Loucy (cell line): ENCODE data around the gene SPEM1.

Experiments used
- H2AFZ ChIP-seq: fragments of 200-600 bp; sonication (generic); 2 replicates; pipeline ENCODE4 v1.6.0; 2016; ENCODE audit warnings: antibody characterized with exemption, mild to moderate bottlenecking, low read length, moderate library complexity
- H3F3A ChIP-seq: fragments of 200-600 bp; 2 replicates; pipeline ENCODE4 v1.6.0; 2016; ENCODE audit warnings: antibody characterized with exemption, low read depth, mild to moderate bottlenecking
- H3K27me3 ChIP-seq: fragments of 200-600 bp; sonication (generic); 2 replicates; pipeline ENCODE4 v1.6.1; 2014; ENCODE audit warnings: low read length, mild to moderate bottlenecking; ENCODE audit not compliant: insufficient read depth, poor library complexity, severe bottlenecking
- H3K36me3 ChIP-seq: fragments of 200-600 bp; sonication (generic); 2 replicates; pipeline ENCODE4 v1.6.1; 2016; ENCODE audit warnings: low read length; ENCODE audit not compliant: insufficient read depth
- H3K4me1 ChIP-seq: fragments of 200-600 bp; sonication (generic); 2 replicates; pipeline ENCODE4 v1.5.1; 2014; ENCODE audit warnings: low read length, mild to moderate bottlenecking; ENCODE audit not compliant: insufficient read depth, poor library complexity, severe bottlenecking
- H3K4me2 ChIP-seq: fragments of 200-600 bp; sonication (generic); 2 replicates; pipeline ENCODE4 v1.6.0; 2014; ENCODE audit warnings: antibody characterized with exemption, low read length, low read depth, mild to moderate bottlenecking; ENCODE audit not compliant: poor library complexity, severe bottlenecking
- H3K4me3 ChIP-seq: fragments of 200-600 bp; sonication (generic); 2 replicates; pipeline ENCODE4 v1.5.1; 2014; ENCODE audit warnings: low read length, mild to moderate bottlenecking, mixed read lengths; ENCODE audit not compliant: poor library complexity, severe bottlenecking
- H3K79me2 ChIP-seq: fragments of 200-600 bp; sonication (generic); 2 replicates; pipeline ENCODE4 v1.6.1; 2014; ENCODE audit warnings: low read length; ENCODE audit not compliant: insufficient read depth
- H3K9ac ChIP-seq: fragments of 200-600 bp; sonication (generic); 2 replicates; pipeline ENCODE4 v1.6.0; 2014; ENCODE audit warnings: mild to moderate bottlenecking, low read depth, low read length, moderate library complexity; ENCODE audit not compliant: poor library complexity, severe bottlenecking
- H3K9me2 ChIP-seq: fragments of 200-600 bp; sonication (generic); replicated peaks from 2 replicates; pipeline ENCODE4 v1.6.1; 2016; ENCODE audit warnings: low read depth, low read length, mixed read lengths
- H3K9me3 ChIP-seq: fragments of 200-600 bp; sonication (generic); 2 replicates; pipeline ENCODE4 v1.6.1; 2014; ENCODE audit warnings: mild to moderate bottlenecking, antibody characterized with exemption, low read length, low read depth; ENCODE audit not compliant: insufficient read depth
- H4K20me1 ChIP-seq: fragments of 200-600 bp; sonication (generic); 2 replicates; pipeline ENCODE4 v1.6.0; 2014; ENCODE audit warnings: antibody characterized with exemption, low read length, mild to moderate bottlenecking; ENCODE audit not compliant: insufficient read depth, poor library complexity, severe bottlenecking
- EZH2phosphoT487 ChIP-seq: fragments of 200-600 bp; IDR thresholded peaks from 2 replicates; pipeline ENCODE4 v1.6.1; 2018; ENCODE audit warnings: antibody characterized with exemption, mild to moderate bottlenecking, moderate library complexity, borderline replicate concordance
- TF ChIP-seq, protein P1 (sequence below): fragments of 200-600 bp; sonication (generic); conservative IDR thresholded peaks from 2 replicates; pipeline ENCODE4 v1.5.1; 2014; ENCODE audit warnings: mild to moderate bottlenecking, antibody characterized with exemption, low read length

SPEM1 gene

DNA sequence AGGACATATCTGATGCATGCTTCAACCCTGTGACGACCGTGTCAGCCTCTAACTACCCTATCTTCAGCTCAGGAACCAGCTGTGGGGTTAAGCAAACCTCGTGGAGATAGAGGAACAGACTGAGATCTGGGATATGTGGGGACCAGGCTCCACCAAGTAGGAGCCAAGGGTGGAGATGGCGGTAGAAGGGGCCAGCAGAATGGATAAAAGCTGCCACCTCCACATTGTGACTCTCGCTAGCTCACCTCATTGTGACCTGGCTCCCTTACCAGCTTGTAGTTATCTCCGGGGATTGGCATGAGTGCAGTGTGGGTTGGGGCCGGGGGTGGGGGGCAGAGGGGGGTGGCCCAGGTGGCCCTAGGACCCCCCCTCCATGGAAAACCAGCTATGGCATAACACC, 5.2 kb downstream of the SPEM1 start, which contains the start of gene SPEM2:
TSS of gene SPEM2 (plus strand) at position 301 of the 400 bp plus-strand sequence. CDS start at position 374, 73 bp downstream.
- H3K36me3 ChIP-seq: no peaks in the 10 kb centered on the region
- H3F3A ChIP-seq: no peaks in the 10 kb centered on the region
- no peaks in the 10 kb centered on the region for H3K9me2 ChIP-seq
- no peak within 1 kb of the TSS for H2AFZ ChIP-seq
- H3K4me1 ChIP-seq: no peaks in the 10 kb centered on the region
- no peak within 1 kb of the TSS for H3K9ac ChIP-seq
- H3K79me2 ChIP-seq: no peaks in the 10 kb centered on the region
- H3K4me2 ChIP-seq: no peak within 1 kb of the TSS
- H3K4me3 ChIP-seq: no peak within 1 kb of the TSS
- H3K9me3 ChIP-seq: no peaks in the 10 kb centered on the region
- TF ChIP-seq, protein P1, sequence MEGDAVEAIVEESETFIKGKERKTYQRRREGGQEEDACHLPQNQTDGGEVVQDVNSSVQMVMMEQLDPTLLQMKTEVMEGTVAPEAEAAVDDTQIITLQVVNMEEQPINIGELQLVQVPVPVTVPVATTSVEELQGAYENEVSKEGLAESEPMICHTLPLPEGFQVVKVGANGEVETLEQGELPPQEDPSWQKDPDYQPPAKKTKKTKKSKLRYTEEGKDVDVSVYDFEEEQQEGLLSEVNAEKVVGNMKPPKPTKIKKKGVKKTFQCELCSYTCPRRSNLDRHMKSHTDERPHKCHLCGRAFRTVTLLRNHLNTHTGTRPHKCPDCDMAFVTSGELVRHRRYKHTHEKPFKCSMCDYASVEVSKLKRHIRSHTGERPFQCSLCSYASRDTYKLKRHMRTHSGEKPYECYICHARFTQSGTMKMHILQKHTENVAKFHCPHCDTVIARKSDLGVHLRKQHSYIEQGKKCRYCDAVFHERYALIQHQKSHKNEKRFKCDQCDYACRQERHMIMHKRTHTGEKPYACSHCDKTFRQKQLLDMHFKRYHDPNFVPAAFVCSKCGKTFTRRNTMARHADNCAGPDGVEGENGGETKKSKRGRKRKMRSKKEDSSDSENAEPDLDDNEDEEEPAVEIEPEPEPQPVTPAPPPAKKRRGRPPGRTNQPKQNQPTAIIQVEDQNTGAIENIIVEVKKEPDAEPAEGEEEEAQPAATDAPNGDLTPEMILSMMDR: no peak
- no peak for TF ChIP-seq EZH2phosphoT487
- no peaks in the 10 kb centered on the region for H4K20me1 ChIP-seq
- no peaks in the 10 kb centered on the region for H3K27me3 ChIP-seq

DNA sequence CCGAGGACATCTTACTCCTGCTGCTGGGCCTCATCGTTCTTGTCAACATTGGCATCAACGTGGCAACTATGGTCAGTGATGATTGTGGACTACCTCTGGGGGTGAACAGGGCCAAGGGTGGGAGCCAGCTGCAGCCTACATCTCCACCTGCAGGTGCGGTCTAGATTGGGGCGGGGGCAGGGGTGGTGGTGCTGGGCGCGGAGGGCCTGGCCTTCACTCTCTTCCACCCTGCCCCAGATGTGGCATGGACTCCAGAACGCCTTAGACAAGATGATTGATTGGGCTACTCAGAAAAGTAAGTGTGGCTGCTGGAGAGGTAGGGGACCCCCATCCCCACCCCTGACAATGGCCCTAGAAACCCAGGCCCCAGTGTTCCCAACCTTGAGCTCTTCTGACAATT, 5.6 kb downstream of the SPEM1 start:
- Histone ChIP-seq H3K4me3 (no peak overlapping the region), H3K4me1 (no peaks in the 10 kb centered on the region), H3K9ac (no peak overlapping the region), H3K9me3 (no peaks in the 10 kb centered on the region), H4K20me1 (no peaks in the 10 kb centered on the region), H3K27me3 (no peaks in the 10 kb centered on the region), H3F3A (no peaks in the 10 kb centered on the region), H3K9me2 (no peaks in the 10 kb centered on the region), H3K36me3 (no peaks in the 10 kb centered on the region), H3K4me2 (no peak overlapping the region), H3K79me2 (no peaks in the 10 kb centered on the region), H2AFZ (no peak overlapping the region)
- no peak for TF ChIP-seq EZH2phosphoT487
- TF ChIP-seq, protein P1: no peak

DNA sequence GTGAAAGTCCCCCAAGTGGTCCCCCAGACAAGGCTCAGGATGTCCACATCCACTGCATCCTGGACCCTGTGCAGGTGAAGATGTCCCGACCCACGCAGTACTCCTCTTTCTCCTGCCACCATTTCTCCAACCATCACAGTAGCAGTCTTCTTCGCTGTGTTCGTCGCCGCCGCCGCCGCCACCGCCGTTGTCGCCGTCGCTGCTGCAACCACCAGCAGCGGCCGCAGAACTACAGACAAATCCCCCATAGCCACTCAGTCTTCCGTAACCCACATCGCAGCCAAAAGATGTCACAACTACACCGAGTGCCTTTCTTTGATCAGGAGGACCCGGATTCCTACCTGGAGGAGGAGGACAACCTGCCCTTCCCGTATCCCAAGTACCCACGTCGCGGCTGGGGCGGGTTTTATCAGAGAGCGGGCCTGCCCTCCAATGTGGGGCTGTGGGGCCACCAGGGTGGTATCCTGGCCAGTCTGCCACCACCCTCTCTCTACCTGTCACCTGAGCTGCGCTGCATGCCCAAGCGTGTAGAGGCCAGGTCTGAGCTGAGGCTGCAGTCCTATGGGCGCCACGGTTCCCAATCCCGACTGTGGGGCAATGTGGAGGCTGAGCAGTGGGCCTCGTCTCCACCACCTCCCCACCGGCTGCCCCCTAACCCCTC, 6.2 kb downstream of the SPEM1 start:
- TF ChIP-seq EZH2phosphoT487: no peak
- TF ChIP-seq, protein P1: no peak
- no peak overlapping the region for H3K4me3 ChIP-seq
- no peaks in the 10 kb centered on the region for H3K4me1 ChIP-seq
- H3F3A ChIP-seq: no peaks in the 10 kb centered on the region
- no peaks in the 10 kb centered on the region for H3K79me2 ChIP-seq
- H3K9me3 ChIP-seq: no peaks in the 10 kb centered on the region
- H3K9ac ChIP-seq: no peak overlapping the region
- H3K4me2 ChIP-seq: no peak overlapping the region
- H3K36me3 ChIP-seq: no peaks in the 10 kb centered on the region
- no peak overlapping the region for H2AFZ ChIP-seq
- no peaks in the 10 kb centered on the region for H4K20me1 ChIP-seq
- no peaks in the 10 kb centered on the region for H3K9me2 ChIP-seq
- H3K27me3 ChIP-seq: no peaks in the 10 kb centered on the region
